Measurements from ENCODE around the gene TBC1D22A. TPM values are rescaled to one million over a fixed set of nuclear protein-coding genes. Genes with fewer than 3 reads are reported as not detected.

TBC1D22A gene
- total and polyA plus RNA-seq, 9 of the 15 experiments (the other 6 are each of a cell fraction or from before 2014, with no cell fraction given) = 0.20 to 11.5 (median 5.2) TPM

DNA sequence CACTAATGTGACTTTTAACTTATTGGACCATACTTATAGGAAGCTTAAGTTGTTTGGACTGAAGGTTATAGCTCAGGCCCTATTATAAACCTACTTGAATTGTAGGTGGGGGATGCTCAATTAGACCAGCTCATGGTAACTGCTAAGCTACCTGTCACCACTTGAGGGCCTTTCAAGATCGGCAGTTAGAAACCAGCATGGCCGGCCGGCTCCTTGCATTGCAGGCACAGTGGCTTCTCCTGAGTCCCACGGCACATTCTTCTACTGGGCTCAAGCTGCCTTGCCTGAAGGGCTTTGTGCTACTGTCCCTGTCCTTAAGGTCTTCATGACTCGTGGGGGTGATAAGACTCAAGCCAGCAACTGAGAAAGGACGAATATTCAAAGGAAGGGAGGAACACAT, 70.8 kb downstream of the TBC1D22A start:
- Histone ChIP-seq H3K4me2 (ENCODE audit: insufficient read depth, low read length) (no peak overlapping the region), H3K27me3 (ENCODE audit: control insufficient read depth in 2 of 2, insufficient read depth in 2 of 2, low read length in 2 of 2) (no peaks in the 10 kb centered on the region), H3K27ac (ENCODE audit: extremely low read depth, low read depth, low read length) (no peak overlapping the region), H3K9me1 (ENCODE audit: control insufficient read depth, insufficient read depth, low read length) (no peaks in the 10 kb centered on the region), H3K4me3 (no peak overlapping the region), H2AFZ (ENCODE audit: low read depth, low read length) (no peak overlapping the region), H4K20me1 (replicated peaks; ENCODE audit: control insufficient read depth, insufficient read depth, low read length) (no peaks in the 10 kb centered on the region), H3K36me3 (ENCODE audit: control insufficient read depth, insufficient read depth, low read length) (no peaks in the 10 kb centered on the region; the same call in 2 of the 3 replicates), H3K4me1 (replicated peaks in 1 of 2; ENCODE audit: control insufficient read depth in 2 of 2, insufficient read depth in 2 of 2, low read length in 2 of 2) (no peaks in the 10 kb centered on the region), H3K79me2 (ENCODE audit: control insufficient read depth, insufficient read depth, low read length) (no peaks in the 10 kb centered on the region), H3K9ac (ENCODE audit: insufficient read depth in 1 of 2, low read depth in 2 of 2, low read length in 2 of 2) (no peak overlapping the region), H3K9me3 (replicated peaks; ENCODE audit: control insufficient read depth, insufficient read depth, low read depth, low read length) (peaks cover 2% of the 10 kb centered on the region)
- ChIA-PET POLR2A (no interaction called here), CTCF (ENCODE audit: low intra/inter-chr PET ratio) (no interaction called here)
- DNase-seq (ENCODE audit: extremely low read depth in 1 of 4, low spot score in 3 of 4) = peak in 1 of 4 experiments; percentile 11
- no TSS peak for BruUV-seq (replicated peaks)
- no peak for FAIRE-seq
- in situ Hi-C loops (cut with MboI) = no loop called here
- intact Hi-C loops (cut with micrococcal nuclease) = no loop called here
- 82% methylated on average over 5 of the region's 6 CpGs for WGBS (ENCODE audit: insufficient coverage, low coverage, missing lambda C conversion rate)
- TF ChIP-seq ZNF561 (CRISPR knock-in tag; conservative IDR thresholded peaks at IDR 0.05) = no peak
- no peak for ATAC-seq

DNA sequence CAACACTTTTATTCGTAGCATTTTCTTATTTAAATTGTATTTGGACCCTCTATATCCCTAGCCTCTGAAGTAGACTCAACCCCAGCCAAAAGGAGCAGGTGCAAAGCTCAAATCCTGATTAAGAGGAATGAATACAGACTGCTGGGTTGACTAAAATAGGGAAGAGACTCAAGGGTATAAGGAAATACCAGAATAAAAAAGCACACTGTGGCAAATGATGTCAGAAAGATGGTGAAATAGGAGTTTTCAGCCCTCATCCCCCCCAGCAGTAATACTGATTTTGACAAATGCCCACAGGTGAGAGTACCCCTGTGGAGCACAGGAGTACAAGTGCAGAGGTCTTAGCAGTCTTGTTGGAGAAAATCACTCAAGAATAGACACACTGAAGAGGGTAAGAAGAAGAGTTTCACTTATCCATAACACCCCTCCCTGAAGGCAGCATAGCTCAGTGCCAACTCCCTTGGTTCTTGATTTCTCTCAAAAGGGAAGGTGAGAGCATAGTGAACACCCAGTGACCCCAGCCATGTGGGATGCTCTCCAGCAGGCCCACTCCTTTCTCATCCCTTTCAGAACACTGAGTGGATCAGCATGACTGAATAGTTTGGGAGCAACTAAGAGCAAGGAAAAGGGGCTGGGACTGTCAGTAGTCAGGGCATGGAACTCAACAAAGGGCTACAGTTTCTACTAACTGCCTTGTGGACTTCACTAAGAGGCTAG, 71.7 kb downstream of the TBC1D22A start:
- POLR2A ChIA-PET = interaction anchor here (0.7 kb wide), 1 partner anchor 40 kb away, joined by 3 read pairs; no protein-coding TSS in a partner anchor
- Histone ChIP-seq H3K4me2 (ENCODE audit: insufficient read depth, low read length) (no peak overlapping the region), H3K4me3 (no peak overlapping the region), H3K4me1 (replicated peaks in 1 of 2; ENCODE audit: control insufficient read depth in 2 of 2, insufficient read depth in 2 of 2, low read length in 2 of 2) (no peaks in the 10 kb centered on the region), H3K79me2 (ENCODE audit: control insufficient read depth, insufficient read depth, low read length) (no peaks in the 10 kb centered on the region), H3K27ac (ENCODE audit: extremely low read depth, low read depth, low read length) (no peak overlapping the region), H3K27me3 (ENCODE audit: control insufficient read depth in 2 of 2, insufficient read depth in 2 of 2, low read length in 2 of 2) (no peaks in the 10 kb centered on the region), H3K9me3 (replicated peaks; ENCODE audit: control insufficient read depth, insufficient read depth, low read depth, low read length) (peaks cover 2% of the 10 kb centered on the region), H3K9me1 (ENCODE audit: control insufficient read depth, insufficient read depth, low read length) (no peaks in the 10 kb centered on the region), H3K9ac (ENCODE audit: insufficient read depth in 1 of 2, low read depth in 2 of 2, low read length in 2 of 2) (no peak overlapping the region), H4K20me1 (replicated peaks; ENCODE audit: control insufficient read depth, insufficient read depth, low read length) (no peaks in the 10 kb centered on the region), H2AFZ (ENCODE audit: low read depth, low read length) (no peak overlapping the region), H3K36me3 (ENCODE audit: control insufficient read depth, insufficient read depth, low read length) (no peaks in the 10 kb centered on the region)
- ATAC-seq (no peak), DNase-seq (ENCODE audit: extremely low read depth in 1 of 4, low spot score in 3 of 4) (no peak), FAIRE-seq (no peak)
- in situ Hi-C loops (cut with MboI) (no loop called here), intact Hi-C loops (cut with micrococcal nuclease) (no loop called here)
- CTCF ChIA-PET (ENCODE audit: low intra/inter-chr PET ratio) = no interaction called here
- BruUV-seq (replicated peaks) = no TSS peak
- 63% methylated on average over 1 of the region's 1 CpG for WGBS (ENCODE audit: insufficient coverage, low coverage, missing lambda C conversion rate)
- TF ChIP-seq ADNP (tag; IDR thresholded peaks at IDR 0.05) (no peak), POLR2AphosphoS2 (IDR thresholded peaks at IDR 0.05; ENCODE audit: low read length) (no peak), ELF1 (tag; IDR thresholded peaks at IDR 0.05) (no peak), ZNF707 (CRISPR knock-in tag; conservative IDR thresholded peaks at IDR 0.05) (no peak), ILK (tag; IDR thresholded peaks at IDR 0.05; ENCODE audit: borderline replicate concordance, low read depth) (no peak), SIN3A (IDR thresholded peaks at IDR 0.05; ENCODE audit: borderline replicate concordance in 2 of 2, control insufficient read depth in 1 of 2, low read depth in 2 of 2, low read length in 2 of 2) (no peak), NCOA2 (IDR thresholded peaks at IDR 0.05; ENCODE audit: partially characterized antibody in 2 of 2) (no peak), MAFK (IDR thresholded peaks at IDR 0.05; ENCODE audit: low read length) (no peak)
- TF ChIP-seq, protein P1, sequence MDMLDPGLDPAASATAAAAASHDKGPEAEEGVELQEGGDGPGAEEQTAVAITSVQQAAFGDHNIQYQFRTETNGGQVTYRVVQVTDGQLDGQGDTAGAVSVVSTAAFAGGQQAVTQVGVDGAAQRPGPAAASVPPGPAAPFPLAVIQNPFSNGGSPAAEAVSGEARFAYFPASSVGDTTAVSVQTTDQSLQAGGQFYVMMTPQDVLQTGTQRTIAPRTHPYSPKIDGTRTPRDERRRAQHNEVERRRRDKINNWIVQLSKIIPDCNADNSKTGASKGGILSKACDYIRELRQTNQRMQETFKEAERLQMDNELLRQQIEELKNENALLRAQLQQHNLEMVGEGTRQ (CRISPR knock-in tag; IDR thresholded peaks at IDR 0.05) = no peak
- TF ChIP-seq, protein P2, sequence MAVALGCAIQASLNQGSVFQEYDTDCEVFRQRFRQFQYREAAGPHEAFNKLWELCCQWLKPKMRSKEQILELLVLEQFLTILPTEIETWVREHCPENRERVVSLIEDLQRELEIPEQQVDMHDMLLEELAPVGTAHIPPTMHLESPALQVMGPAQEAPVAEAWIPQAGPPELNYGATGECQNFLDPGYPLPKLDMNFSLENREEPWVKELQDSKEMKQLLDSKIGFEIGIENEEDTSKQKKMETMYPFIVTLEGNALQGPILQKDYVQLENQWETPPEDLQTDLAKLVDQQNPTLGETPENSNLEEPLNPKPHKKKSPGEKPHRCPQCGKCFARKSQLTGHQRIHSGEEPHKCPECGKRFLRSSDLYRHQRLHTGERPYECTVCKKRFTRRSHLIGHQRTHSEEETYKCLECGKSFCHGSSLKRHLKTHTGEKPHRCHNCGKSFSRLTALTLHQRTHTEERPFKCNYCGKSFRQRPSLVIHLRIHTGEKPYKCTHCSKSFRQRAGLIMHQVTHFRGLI (CRISPR knock-in tag; IDR thresholded peaks at IDR 0.05) = no peak
- TF ChIP-seq, protein P3, sequence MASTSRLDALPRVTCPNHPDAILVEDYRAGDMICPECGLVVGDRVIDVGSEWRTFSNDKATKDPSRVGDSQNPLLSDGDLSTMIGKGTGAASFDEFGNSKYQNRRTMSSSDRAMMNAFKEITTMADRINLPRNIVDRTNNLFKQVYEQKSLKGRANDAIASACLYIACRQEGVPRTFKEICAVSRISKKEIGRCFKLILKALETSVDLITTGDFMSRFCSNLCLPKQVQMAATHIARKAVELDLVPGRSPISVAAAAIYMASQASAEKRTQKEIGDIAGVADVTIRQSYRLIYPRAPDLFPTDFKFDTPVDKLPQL (IDR thresholded peaks at IDR 0.05; ENCODE audit: extremely low read depth, insufficient read length) = no peak

Measured in K562 (cell line).